ENCODE measurements around the gene IFNGR2.
"Not testable (repeated sequence)": the region's sequence is repeated elsewhere in the genome, so short reads cannot be mapped to it uniquely, and the experiment has no call there.

Gene IFNGR2

GRCh38 chr21:33375101-33375644 lies 28.0 kb upstream of the IFNGR2 start:
- no peak for DNase-seq (ENCODE audit: low read depth in 4 of 4, low spot score in 1 of 4)

GRCh38 chr21:33377221-33377920 lies 25.8 kb upstream of the IFNGR2 start:
- DNase-seq (ENCODE audit: low read depth in 4 of 4, low spot score in 1 of 4), result no peak

DNA sequence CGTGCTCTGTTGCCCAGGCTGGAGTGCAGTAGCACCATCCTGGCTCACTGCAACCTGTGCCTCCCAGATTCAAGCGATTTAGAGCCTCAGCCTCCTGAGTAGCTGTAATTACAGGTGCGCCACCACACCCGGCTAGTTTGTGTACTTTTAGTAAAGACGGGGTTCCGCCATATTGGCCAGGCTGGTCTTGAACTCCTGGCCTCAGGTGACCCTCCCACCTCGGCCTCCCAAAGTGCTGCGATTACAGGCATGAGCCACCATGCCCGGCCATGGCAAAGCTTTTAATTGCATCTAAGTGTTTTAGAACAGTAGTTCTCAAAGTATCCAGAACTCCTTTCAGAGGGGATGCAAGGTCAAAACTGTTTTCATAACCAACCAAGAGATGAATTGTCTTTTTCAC lies 25.1 kb upstream of the IFNGR2 start:
- no peak for DNase-seq (ENCODE audit: low read depth in 4 of 4, low spot score in 1 of 4)

DNA sequence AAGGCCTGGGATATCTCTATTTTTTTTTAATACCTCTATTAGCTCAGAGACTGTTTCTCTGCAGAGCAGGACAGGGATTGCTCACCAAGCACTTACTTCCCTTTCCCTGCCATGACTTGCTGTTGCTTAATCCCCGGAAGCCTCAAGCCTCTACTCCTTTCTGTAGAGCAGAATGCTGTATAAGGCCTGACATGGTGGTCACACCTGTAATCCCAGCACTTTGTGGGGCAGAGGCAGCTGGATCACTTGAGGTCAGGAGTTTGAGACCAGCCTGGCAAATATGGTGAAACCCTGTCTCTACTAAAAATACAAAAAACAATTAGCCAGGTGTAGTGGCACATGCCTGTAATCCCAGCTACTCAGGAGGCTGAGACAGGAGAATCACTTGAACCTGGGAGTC lies 23.3 kb upstream of the IFNGR2 start:
- DNase-seq (ENCODE audit: low read depth in 4 of 4, low spot score in 1 of 4), result not testable (repeated sequence)

- peak; percentile 62 to 88 (median 83) for DNase-seq (ENCODE audit: low read depth in 4 of 4, low spot score in 1 of 4)
Observed at GRCh38 chr21:33380483-33380998, 22.7 kb upstream of the IFNGR2 start.

DNA sequence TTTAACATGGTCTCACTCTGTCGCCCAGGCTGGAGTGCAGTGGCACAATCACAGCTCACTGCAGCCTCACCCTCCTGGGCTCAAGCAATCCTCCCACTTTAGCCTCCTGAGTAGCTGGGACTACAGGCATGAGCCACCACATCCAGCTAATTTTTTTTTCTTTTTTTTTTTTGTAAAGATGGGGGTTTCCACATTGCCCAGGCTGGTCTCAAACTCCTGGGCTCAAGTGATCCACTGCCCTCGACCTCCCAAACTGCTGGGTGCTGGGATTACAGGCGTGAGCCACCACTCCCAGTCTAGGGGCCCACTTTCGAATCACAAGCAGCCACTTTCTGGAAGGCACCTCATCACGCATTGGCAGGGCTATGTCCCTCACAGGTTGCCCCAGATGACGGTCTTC lies 21.8 kb upstream of the IFNGR2 start:
- not testable (repeated sequence) for DNase-seq (ENCODE audit: low read depth in 4 of 4, low spot score in 1 of 4)

GRCh38 chr21:33383056-33383888 lies 19.9 kb upstream of the IFNGR2 start:
- DNase-seq (ENCODE audit: low read depth in 4 of 4, low spot score in 1 of 4), result peak; percentile 29 to 51 (median 42)

GRCh38 chr21:33384841-33385331 lies 18.3 kb upstream of the IFNGR2 start:
- DNase-seq (ENCODE audit: low read depth in 4 of 4, low spot score in 1 of 4), result no peak

DNA sequence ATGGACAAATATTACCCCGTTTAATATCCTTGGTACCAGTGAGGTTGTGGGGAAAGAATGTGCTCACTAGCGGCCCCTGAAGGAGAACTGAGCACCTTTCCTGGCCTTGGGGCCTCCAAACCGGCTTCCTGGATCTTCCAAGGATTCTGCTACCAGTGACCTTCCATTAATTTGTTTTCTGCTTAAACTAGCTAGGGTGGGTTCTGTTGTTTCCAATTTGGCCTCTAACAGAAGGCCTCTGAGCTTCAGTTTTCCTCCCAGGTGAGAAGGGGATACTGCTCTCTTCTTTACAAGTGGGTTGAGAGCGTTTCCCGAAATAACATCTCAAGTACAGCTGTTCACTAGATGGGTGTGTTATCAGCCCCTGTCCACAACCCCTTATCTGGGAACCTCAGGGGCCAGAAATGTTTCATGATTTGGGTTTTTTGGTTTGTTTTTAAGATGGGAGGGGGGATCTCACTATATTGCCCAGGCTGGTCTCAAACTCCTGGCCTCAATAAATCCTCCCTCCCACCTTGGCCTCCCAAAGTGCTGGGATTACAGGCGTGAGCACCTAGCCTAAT lies 16.9 kb upstream of the IFNGR2 start:
- no peak for DNase-seq (ENCODE audit: low read depth in 4 of 4, low spot score in 1 of 4)

GRCh38 chr21:33387294-33387693 lies 15.9 kb upstream of the IFNGR2 start:
- DNase-seq (ENCODE audit: low read depth in 4 of 4, low spot score in 1 of 4), result no peak

DNA sequence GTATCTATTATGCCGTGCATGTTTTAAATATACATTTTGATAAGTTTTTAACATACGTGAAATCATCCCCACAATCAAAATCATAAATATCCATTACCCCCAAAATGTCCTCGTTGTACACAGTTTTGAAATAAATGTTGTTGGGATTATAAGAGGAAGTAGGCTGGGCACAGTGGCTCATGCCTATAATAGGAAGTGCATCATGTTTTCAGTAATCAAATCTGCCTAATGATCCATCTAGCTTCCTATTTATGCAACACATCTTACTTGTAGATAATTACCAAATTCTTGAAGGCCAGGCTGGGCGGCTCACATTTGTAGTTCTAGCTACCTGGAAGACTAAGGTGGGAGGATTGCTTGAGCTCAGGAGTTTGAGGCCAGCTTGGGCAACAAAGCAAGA lies 15.0 kb upstream of the IFNGR2 start:
- no peak for DNase-seq (ENCODE audit: low read depth in 4 of 4, low spot score in 1 of 4)

DNA sequence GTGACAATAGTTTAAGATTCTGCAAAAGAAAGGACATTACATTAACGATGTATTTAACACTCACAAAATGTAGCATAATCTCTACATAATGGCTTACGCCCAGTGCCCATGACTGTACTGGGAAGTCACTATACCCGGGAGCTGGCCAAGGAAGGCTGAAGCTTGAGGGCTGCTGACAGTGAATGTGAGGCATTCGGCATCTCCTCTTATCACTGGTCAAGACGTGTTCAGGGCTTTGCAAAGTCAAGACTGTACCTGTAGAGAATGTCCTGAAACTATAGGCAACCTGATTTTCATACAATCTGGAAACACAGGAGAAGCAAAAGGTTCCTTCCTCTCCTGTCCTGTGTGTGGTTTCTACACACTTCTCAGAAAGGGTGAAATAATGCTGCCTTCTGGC lies 12.7 kb upstream of the IFNGR2 start:
- DNase-seq (ENCODE audit: low read depth in 4 of 4, low spot score in 1 of 4), result no peak

DNA sequence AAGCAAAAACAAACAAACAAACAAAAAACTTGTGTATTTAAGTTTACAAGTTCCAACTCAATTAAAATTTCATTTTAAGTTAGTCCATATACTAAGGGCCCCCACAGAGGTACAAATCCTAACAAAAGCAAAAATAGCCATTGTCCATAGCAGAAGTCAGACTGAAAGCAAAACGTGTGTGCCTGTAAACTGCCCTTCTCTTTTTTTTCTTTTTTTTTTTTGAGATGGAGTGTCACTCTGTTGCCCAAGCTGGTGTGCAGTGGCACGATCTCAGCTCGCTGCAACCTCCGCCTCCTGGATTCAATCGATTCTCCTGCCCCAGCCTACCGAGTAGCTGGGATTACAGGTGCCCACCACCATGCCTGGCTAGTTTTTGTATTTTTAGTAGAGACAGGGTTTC lies 11.6 kb upstream of the IFNGR2 start:
- DNase-seq (ENCODE audit: low read depth in 4 of 4, low spot score in 1 of 4), result no peak

DNA sequence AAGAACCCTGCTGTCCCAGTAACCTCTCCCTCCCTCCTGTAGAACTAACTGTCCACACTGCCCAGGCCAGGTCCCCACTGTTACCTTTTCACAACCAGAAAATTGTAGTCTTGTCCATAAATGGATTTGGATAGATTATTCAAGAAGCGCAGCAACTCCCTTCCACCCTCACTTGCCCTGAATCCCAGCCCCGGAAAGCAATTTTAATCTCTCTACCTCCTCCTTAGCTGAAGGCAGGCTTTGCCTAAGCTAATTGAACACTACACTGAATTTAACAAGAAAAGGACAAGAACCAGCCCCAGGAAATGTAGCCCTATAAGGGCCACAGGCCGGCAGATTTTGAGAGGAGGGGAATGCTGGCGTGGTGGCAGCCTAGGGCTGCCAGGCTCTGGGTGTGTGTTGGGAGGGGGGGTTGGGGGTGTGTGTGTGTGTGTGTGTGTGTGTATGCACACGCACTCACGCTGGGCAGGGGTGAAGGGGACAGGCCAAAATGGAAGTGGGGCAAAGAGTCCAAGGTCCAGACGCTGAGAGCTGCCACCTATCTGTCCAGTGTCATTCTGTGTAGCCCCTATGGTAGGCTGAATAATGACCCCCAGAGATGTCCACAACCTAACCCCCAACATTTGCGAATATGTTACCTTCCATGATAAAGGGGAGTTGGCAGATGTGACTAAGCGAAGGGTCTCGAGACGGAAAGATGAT lies 10.8 kb upstream of the IFNGR2 start:
- no peak for DNase-seq (ENCODE audit: low read depth in 4 of 4, low spot score in 1 of 4)

GRCh38 chr21:33393348-33393747 lies 9.9 kb upstream of the IFNGR2 start:
- DNase-seq (ENCODE audit: low read depth in 4 of 4, low spot score in 1 of 4), result no peak

GRCh38 chr21:33394260-33394659 lies 9.0 kb upstream of the IFNGR2 start:
- no peak for DNase-seq (ENCODE audit: low read depth in 4 of 4, low spot score in 1 of 4)

DNA sequence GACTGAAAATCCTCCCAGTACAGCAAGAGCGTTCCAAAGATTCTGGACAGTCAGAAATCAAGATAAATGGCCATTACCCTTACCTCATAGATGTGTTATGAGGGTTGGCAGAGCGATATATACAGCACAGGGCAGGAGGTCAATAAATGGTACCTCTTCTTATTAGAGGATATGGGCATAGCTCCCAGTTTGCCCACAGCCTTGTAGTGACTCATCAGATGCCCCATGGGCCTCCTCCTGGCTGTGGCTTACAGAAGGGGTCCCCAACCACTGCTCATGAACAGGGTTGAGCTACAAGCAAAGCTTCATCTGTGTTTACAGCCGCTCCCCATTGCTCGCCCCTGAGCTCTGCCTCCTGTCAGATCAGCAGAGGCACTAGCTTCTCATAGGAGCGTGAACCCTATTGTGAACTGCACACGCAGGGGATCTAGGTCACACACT lies 7.3 kb upstream of the IFNGR2 start:
- no peak for DNase-seq (ENCODE audit: low read depth in 4 of 4, low spot score in 1 of 4)

GRCh38 chr21:33396436-33396835 lies 6.8 kb upstream of the IFNGR2 start:
- DNase-seq (ENCODE audit: low read depth in 4 of 4, low spot score in 1 of 4), result no peak

GRCh38 chr21:33396951-33397350 lies 6.3 kb upstream of the IFNGR2 start:
- DNase-seq (ENCODE audit: low read depth in 4 of 4, low spot score in 1 of 4), result no peak

- no peak for DNase-seq (ENCODE audit: low read depth in 4 of 4, low spot score in 1 of 4)
Observed at GRCh38 chr21:33397717-33398116, 5.5 kb upstream of the IFNGR2 start.

DNA sequence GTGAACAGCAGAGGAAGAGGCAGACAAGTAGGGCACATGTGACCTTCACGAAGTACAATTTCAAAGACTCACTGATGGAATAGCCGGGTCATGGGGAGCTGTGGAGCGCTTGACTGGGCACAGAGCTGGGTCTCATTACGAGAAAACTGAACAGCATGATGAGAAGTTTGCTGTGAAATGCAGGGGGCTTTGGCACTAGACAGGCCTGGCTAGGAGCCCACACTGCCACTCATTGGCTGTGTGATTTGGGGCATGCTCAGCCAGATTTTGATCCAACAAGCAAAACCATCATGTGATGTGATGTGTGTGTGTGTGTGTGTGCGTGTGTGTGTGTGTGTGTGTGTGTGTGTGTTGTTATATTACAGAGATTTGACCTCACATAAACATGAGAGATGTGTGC lies 4.9 kb upstream of the IFNGR2 start:
- DNase-seq (ENCODE audit: low read depth in 4 of 4, low spot score in 1 of 4), result no peak

All from stimulated activated CD4-positive, alpha-beta T cell treated with anti-CD3 and anti-CD28 coated beads, Interleukin-1b, Interleukin-23, amount 100 ng/mL, for 24 hours (primary cell).